ENCODE measurements around the gene TP73.

The TP73 gene

GRCh38 chr1:3623441-3624199 is 28.7 kb upstream of the TP73 start:
- TF ChIP-seq CTCF (conservative IDR thresholded peaks at IDR 0.05; ENCODE audit: low read depth), result no peak

DNA sequence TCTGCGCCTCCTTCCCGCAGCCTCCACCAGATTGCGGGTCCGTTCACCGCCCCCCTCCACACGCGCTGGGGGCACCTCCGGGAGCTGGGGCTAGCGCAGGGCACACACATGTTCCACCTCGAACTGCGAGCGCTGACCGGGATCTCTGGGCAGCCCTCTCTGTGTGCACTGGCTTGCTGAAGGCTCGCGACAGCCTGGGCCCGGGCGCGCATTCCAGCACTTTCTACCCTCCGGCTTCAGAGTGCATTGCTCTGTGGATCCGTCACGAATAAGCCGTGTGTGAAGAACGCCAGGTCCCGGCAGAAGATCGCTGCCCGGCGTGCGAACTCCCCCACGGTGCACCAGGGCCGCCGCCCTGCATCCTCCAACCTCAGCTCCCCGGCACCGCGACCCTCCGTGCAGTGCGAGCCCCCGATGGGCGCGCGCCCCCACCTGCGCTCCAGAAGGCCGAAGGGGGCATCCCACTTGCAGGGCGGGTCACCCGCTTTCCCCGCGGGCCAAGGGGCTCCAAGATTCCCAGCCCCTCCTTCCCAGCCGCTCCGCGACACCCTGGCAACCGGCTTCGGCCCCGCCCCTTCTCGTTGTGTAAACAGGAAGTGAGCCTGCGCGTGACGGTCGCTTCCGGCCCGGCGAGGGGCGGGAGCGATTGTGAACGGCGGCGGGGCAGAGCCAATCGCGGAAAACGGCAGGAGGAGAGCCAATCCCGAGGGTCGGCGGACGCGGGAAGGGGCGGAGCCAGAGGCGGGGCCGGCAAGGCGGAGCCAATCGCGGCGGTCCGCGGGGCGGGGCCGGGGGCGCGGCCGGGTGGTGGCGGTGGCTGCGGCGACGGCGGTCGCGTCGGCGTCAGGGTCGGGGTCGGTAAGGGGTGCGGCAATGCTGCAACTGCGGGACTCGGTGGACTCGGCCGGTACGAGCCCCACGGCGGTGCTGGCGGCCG is 27.8 kb upstream of the TP73 start, which contains the start of gene TPRG1L:
TPRG1L (plus strand) TSS at position 816 of the 937 bp plus-strand sequence; CDS start at position 874, 58 bp downstream.
- H3K27ac ChIP-seq, result peak within 1 kb of the TSS; percentile 80
- DNase-seq (ENCODE audit: low spot score), result peak; percentile 99
- CTCF ChIA-PET, result interaction anchor here (0.7 to 1.8 kb wide), 5 partner anchors 59 to 1335 kb away, joined by 3 to 8 read pairs (median 3); no protein-coding TSS in a partner anchor
- TF ChIP-seq CTCF (conservative IDR thresholded peaks at IDR 0.05; ENCODE audit: low read depth), result no peak
- POLR2A ChIA-PET (ENCODE audit: low non-redundant PET), result no interaction called here

More at GRCh38 chr1:3623441-3624199, 28.7 kb upstream of the TP73 start:
- ChIA-PET POLR2A (ENCODE audit: low non-redundant PET) (no interaction called here), CTCF (interaction anchor here (0.7 to 1.8 kb wide), 6 partner anchors 59 to 1335 kb away, joined by 3 to 8 read pairs (median 4); no protein-coding TSS in a partner anchor)
- DNase-seq (ENCODE audit: low spot score), result peak; percentile 24
- peak overlapping the region; percentile 80 for H3K27ac ChIP-seq

DNA sequence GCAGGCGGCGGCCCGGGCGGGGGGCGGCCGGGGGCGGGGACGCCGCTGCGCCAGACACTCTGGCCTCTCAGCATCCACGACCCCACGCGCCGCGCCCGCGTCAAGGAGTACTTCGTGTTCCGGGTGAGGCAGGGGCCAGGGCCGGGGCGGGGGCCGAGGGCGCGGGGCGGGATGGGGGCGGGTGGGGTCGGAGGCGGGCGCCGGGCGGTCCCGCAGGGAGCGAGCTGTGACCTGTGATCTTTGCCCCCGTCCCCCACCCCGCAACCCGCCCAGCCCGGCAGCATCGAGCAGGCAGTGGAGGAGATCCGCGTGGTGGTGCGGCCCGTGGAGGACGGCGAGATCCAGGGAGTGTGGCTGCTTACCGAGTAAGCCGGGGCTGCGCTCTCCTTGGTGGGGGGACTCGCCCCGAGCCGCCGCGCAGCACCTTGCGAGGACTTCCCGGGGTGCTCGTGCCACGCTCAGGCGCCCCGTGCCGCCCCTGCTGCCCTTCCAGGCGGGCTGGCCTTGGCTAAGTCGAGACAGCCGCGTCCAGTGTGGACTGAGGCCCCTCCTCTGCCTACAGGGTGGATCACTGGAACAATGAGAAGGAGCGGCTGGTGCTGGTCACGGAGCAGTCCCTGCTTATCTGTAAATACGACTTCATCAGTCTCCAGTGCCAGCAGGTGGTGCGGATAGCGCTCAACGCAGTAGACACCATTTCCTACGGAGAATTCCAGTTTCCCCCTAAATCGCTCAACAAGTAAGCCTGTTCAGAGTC is 27.0 kb upstream of the TP73 start:
- H3K27ac ChIP-seq, result peak overlapping the region; percentile 80
- ChIA-PET POLR2A (ENCODE audit: low non-redundant PET) (no interaction called here), CTCF (interaction anchor here (0.7 to 1.8 kb wide), 4 partner anchors 10 to 102 kb away, joined by 4 to 8 read pairs (median 5); no protein-coding TSS in a partner anchor)
- DNase-seq (ENCODE audit: low spot score), result peak; percentile 52
- no peak for TF ChIP-seq CTCF (conservative IDR thresholded peaks at IDR 0.05; ENCODE audit: low read depth)

DNA sequence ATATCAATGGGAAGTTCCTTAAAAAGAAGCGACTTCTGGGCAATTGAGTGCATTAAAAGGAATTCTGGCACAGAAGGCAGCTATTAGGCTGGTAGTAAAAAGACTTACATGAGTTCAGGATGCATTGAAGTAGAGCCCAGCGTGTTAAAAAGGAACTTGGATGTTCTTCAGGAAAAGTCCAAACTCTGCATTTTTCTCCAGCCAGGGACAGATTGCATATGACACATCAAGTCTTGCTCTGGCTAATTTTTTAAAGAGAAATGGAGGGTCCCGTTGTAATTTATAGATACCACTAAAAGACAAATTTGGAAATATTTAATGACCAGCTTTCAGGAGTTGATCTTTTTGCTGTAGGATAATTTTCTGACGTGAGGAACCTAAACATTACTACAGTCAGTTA is 26.3 kb upstream of the TP73 start:
- no peak overlapping the region for H3K27ac ChIP-seq
- POLR2A ChIA-PET (ENCODE audit: low non-redundant PET), result no interaction called here
- TF ChIP-seq CTCF (conservative IDR thresholded peaks at IDR 0.05; ENCODE audit: low read depth), result no peak
- CTCF ChIA-PET, result interaction anchor here (0.7 to 1.2 kb wide), 4 partner anchors 9 to 99 kb away, joined by 4 to 6 read pairs (median 4); no protein-coding TSS in a partner anchor
- DNase-seq (ENCODE audit: low spot score), result no peak

GRCh38 chr1:3627515-3628253 is 24.6 kb upstream of the TP73 start:
- DNase-seq (ENCODE audit: low spot score), result no peak
- CTCF ChIA-PET, result interaction anchor here (1.7 kb wide), 1 partner anchor 175 kb away, joined by 5 read pairs; no protein-coding TSS in a partner anchor
- H3K27ac ChIP-seq, result no peak overlapping the region
- no peak for TF ChIP-seq CTCF (conservative IDR thresholded peaks at IDR 0.05; ENCODE audit: low read depth)
- POLR2A ChIA-PET (ENCODE audit: low non-redundant PET), result no interaction called here

All from RWPE1 (cell line).